ENCODE measurements around the gene POPDC3.
"Not testable (repeated sequence)": the region's sequence is repeated elsewhere in the genome, so short reads cannot be mapped to it uniquely, and the experiment has no call there.

Gene POPDC3

GRCh38 chr6:105223242-105223641 lies 43.4 kb upstream of the POPDC3 start:
- Histone ChIP-seq H3K36me3 (ENCODE audit: low read length) (no peaks in the 10 kb centered on the region), H3K4me2 (ENCODE audit: low read depth, low read length, poor library complexity, severe bottlenecking) (no peak overlapping the region), H3K4me3 (ENCODE audit: insufficient read depth, low read length, poor library complexity, severe bottlenecking) (no peak overlapping the region), H4K20me1 (ENCODE audit: low read depth, low read length) (no peaks in the 10 kb centered on the region), H3K27me3 (ENCODE audit: low read length) (no peaks in the 10 kb centered on the region), H3K9me3 (ENCODE audit: insufficient read depth, low read length) (no peaks in the 10 kb centered on the region), H3K9ac (ENCODE audit: low read length) (no peak overlapping the region), H2AFZ (ENCODE audit: low read depth, low read length, severe bottlenecking) (no peak overlapping the region), H3K27ac (ENCODE audit: low read depth, low read length) (no peak overlapping the region), H3K79me2 (ENCODE audit: insufficient read depth, low read length) (no peaks in the 10 kb centered on the region), H3F3A (ENCODE audit: insufficient read depth) (no peaks in the 10 kb centered on the region), H3K9me2 (replicated peaks; ENCODE audit: insufficient read depth, low read length) (no peaks in the 10 kb centered on the region)
- TF ChIP-seq EZH2phosphoT487 (conservative IDR thresholded peaks at IDR 0.05; ENCODE audit: low read length) (no peak), CTCF (IDR thresholded peaks at IDR 0.05; ENCODE audit: insufficient read depth, low read length, poor library complexity, severe bottlenecking) (no peak)

- H3K27me3 ChIP-seq (ENCODE audit: low read length); H3K9me2 ChIP-seq (replicated peaks; ENCODE audit: insufficient read depth, low read length); H3K9ac ChIP-seq (ENCODE audit: low read length); H4K20me1 ChIP-seq (ENCODE audit: low read depth, low read length); H3K36me3 ChIP-seq (ENCODE audit: low read length); H3K4me3 ChIP-seq (ENCODE audit: insufficient read depth, low read length, poor library complexity, severe bottlenecking); H3K27ac ChIP-seq (ENCODE audit: low read depth, low read length); H2AFZ ChIP-seq (ENCODE audit: low read depth, low read length, severe bottlenecking); H3K4me2 ChIP-seq (ENCODE audit: low read depth, low read length, poor library complexity, severe bottlenecking); H3K9me3 ChIP-seq (ENCODE audit: insufficient read depth, low read length); H3K79me2 ChIP-seq (ENCODE audit: insufficient read depth, low read length); H3F3A ChIP-seq (ENCODE audit: insufficient read depth): not testable (repeated sequence)
Measured at GRCh38 chr6:105221219-105221618, 41.4 kb upstream of the POPDC3 start.

DNA sequence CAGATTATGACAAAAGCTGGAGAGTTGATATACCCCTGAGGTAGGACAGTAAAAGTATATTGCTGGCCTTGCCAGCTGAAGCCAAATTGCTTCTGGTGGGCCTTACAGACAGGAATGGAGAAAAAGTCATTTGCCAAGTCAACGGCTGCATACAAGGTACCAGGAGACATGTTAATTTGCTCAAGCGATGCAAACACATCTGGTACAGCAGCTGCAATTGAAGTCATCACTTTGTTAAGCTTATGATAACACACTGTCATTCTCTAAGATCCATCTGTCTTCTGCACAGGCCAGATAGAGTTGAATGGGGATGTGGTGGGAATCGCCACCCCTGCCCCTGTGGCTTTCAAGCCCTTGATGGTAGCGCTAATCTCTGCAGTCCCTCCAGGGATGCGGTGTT lies 40.4 kb upstream of the POPDC3 start:
- no peaks in the 10 kb centered on the region for H4K20me1 ChIP-seq (ENCODE audit: low read depth, low read length)
- no peaks in the 10 kb centered on the region for H3K9me2 ChIP-seq (replicated peaks; ENCODE audit: insufficient read depth, low read length)
- no peaks in the 10 kb centered on the region for H3F3A ChIP-seq (ENCODE audit: insufficient read depth)
- no peak overlapping the region for H3K27ac ChIP-seq (ENCODE audit: low read depth, low read length)
- no peaks in the 10 kb centered on the region for H3K79me2 ChIP-seq (ENCODE audit: insufficient read depth, low read length)
- no peaks in the 10 kb centered on the region for H3K27me3 ChIP-seq (ENCODE audit: low read length)
- no peaks in the 10 kb centered on the region for H3K36me3 ChIP-seq (ENCODE audit: low read length)
- no peak overlapping the region for H3K4me3 ChIP-seq (ENCODE audit: insufficient read depth, low read length, poor library complexity, severe bottlenecking)
- no peak overlapping the region for H3K9ac ChIP-seq (ENCODE audit: low read length)
- no peak for TF ChIP-seq EZH2phosphoT487 (conservative IDR thresholded peaks at IDR 0.05; ENCODE audit: low read length)
- no peak for TF ChIP-seq CTCF (IDR thresholded peaks at IDR 0.05; ENCODE audit: insufficient read depth, low read length, poor library complexity, severe bottlenecking)
- H3K4me2 ChIP-seq (ENCODE audit: low read depth, low read length, poor library complexity, severe bottlenecking), result no peak overlapping the region
- H3K9me3 ChIP-seq (ENCODE audit: insufficient read depth, low read length), result no peaks in the 10 kb centered on the region
- no peak overlapping the region for H2AFZ ChIP-seq (ENCODE audit: low read depth, low read length, severe bottlenecking)

- not testable (repeated sequence) for H3K9ac ChIP-seq (ENCODE audit: low read length); H3K27me3 ChIP-seq (ENCODE audit: low read length); H3K36me3 ChIP-seq (ENCODE audit: low read length); H3K27ac ChIP-seq (ENCODE audit: low read depth, low read length); H3F3A ChIP-seq (ENCODE audit: insufficient read depth); H3K79me2 ChIP-seq (ENCODE audit: insufficient read depth, low read length); H2AFZ ChIP-seq (ENCODE audit: low read depth, low read length, severe bottlenecking); H4K20me1 ChIP-seq (ENCODE audit: low read depth, low read length); H3K9me2 ChIP-seq (replicated peaks; ENCODE audit: insufficient read depth, low read length); H3K9me3 ChIP-seq (ENCODE audit: insufficient read depth, low read length); H3K4me3 ChIP-seq (ENCODE audit: insufficient read depth, low read length, poor library complexity, severe bottlenecking); H3K4me2 ChIP-seq (ENCODE audit: low read depth, low read length, poor library complexity, severe bottlenecking)
Measured at GRCh38 chr6:105219218-105219617, 39.4 kb upstream of the POPDC3 start.

All from SU-DHL-6 (cell line).